CD4-positive, alpha-beta T cell treated with Interleukin-15 for 4 hours (primary cell): ENCODE results near the gene ASIC4.

Source experiments
- DNase-seq: peaks from one replicate; pipeline ENCODE4 v3.0.0-alpha.2; 2020; ENCODE audit warnings: low spot score

ASIC4 gene

GRCh38 chr2:219482674-219483405 is 31.4 kb upstream of the ASIC4 start:
- DNase-seq, result no peak

GRCh38 chr2:219483451-219484342 is 30.6 kb upstream of the ASIC4 start:
- no peak for DNase-seq

GRCh38 chr2:219484343-219485200 is 29.7 kb upstream of the ASIC4 start:
- DNase-seq, result no peak

- no peak for DNase-seq
Observed at GRCh38 chr2:219485201-219485580, 29.1 kb upstream of the ASIC4 start.

GRCh38 chr2:219486380-219486959 is 27.8 kb upstream of the ASIC4 start:
- DNase-seq, result no peak

- no peak for DNase-seq
Observed at GRCh38 chr2:219488149-219488843, 26.0 kb upstream of the ASIC4 start.

- DNase-seq, result no peak
Observed at GRCh38 chr2:219488844-219489194, 25.5 kb upstream of the ASIC4 start.

GRCh38 chr2:219489315-219489714 is 25.0 kb upstream of the ASIC4 start:
- DNase-seq, result no peak

GRCh38 chr2:219490186-219490585 is 24.1 kb upstream of the ASIC4 start:
- DNase-seq, result no peak

GRCh38 chr2:219490600-219491130 is 23.6 kb upstream of the ASIC4 start:
- DNase-seq, result no peak

GRCh38 chr2:219491278-219491963 is 22.9 kb upstream of the ASIC4 start:
- DNase-seq, result no peak

- DNase-seq, result no peak
Observed at GRCh38 chr2:219492575-219492974, 21.7 kb upstream of the ASIC4 start.

- DNase-seq, result no peak
Observed at GRCh38 chr2:219493086-219493485, 21.2 kb upstream of the ASIC4 start.

GRCh38 chr2:219494952-219495530 is 19.2 kb upstream of the ASIC4 start:
- no peak for DNase-seq

GRCh38 chr2:219495531-219496122 is 18.7 kb upstream of the ASIC4 start:
- peak; percentile 54 for DNase-seq

GRCh38 chr2:219496247-219496824 is 17.9 kb upstream of the ASIC4 start:
- DNase-seq, result no peak

GRCh38 chr2:219496825-219497494 is 17.3 kb upstream of the ASIC4 start:
- DNase-seq, result no peak

GRCh38 chr2:219497495-219498279 is 16.6 kb upstream of the ASIC4 start:
- DNase-seq, result peak; percentile 15
